K562 treated with DMSO at 1 percent for 12 hours (cell line): ENCODE measurements around the gene COX7A2. TPM values are rescaled to one million over a fixed set of nuclear protein-coding genes. Genes with fewer than 3 reads are reported as not detected.

Experiments used
- total RNA-seq: library from RNA; unstranded; fragments of 300-600 nt; gene quantifications from 2 replicates; pipeline ENCODE4 v1.2.3, GENCODE V29; 2022; ENCODE audit not compliant: insufficient read depth

The COX7A2 gene, protein sequence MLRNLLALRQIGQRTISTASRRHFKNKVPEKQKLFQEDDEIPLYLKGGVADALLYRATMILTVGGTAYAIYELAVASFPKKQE
- total RNA-seq, result 372 and 457 TPM in 2 replicates

DNA sequence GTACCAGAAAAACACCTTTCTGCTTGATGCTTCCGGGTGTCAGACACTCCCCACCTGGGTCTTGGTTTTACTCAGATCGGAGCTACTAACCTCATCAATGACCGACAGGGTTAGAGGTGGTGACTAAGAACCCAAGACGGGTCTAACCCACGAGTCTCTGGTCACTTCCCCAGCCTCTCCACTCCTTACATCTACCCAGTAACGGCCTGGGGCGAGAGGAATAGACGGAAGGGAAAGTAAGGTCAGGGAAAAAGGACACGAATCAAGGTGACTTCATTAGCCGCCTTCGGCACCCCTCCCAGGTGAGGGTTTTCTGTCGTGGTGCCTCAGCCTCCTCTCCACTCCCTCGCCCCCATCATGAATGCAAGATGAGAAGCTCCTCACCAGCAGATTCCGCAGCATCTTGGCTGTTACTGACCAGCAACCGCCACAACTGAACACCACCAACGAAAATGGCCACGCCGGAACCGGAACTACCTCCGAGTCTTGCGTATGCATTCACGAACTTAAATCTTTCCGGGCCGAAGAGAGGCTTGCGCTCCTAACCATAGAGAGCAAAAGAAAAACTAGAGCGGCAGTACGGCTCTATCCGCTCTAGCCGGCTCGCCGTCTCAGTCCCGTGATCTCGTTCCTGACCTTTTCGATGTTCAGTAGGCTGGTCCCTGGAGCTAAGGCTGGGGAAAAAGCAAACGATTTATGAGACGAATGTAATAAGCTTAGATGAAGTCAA, at the start of gene COX7A2:
Gene COX7A2, minus strand, starts transcription at position 469 of the 730 bp plus-strand sequence. Its CDS starts 67 bp downstream, at position 402.

DNA sequence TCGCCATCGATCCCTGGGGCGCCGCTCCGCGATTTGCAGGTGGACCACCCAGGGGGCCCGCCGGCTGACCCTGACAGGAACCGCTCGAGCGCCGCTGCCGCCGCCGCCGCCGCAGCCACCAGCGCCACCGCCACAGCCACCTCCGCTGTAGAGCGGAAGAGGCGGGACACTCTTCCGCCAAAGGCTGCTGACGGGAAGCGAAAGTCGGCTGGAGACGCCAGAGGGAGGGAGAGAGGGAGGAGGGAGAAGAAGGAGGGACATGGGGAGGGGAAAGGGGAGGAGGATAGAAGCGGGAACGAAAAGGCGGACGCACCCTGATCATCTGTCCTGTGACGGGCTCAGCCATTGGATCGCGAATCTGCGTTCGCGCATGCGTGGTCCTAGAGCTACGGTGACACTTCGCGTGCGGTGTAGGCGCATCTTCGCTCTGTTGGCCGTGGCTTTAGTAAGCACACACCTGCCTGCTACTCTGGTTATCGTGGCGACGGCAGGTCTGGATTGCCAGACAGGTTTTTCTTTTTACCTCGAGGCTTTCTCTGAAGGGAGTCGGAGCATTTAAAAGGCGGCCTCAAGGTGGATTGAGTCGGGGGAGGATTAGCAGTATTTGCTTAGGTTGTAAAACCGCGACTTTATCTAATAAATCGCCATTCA, 41.2 kb upstream of the COX7A2 start, which contains the start of gene TMEM30A:
Gene TMEM30A, minus strand, starts transcription at position 161 of the 651 bp plus-strand sequence. Its CDS starts 154 bp downstream, at position 7.

DNA sequence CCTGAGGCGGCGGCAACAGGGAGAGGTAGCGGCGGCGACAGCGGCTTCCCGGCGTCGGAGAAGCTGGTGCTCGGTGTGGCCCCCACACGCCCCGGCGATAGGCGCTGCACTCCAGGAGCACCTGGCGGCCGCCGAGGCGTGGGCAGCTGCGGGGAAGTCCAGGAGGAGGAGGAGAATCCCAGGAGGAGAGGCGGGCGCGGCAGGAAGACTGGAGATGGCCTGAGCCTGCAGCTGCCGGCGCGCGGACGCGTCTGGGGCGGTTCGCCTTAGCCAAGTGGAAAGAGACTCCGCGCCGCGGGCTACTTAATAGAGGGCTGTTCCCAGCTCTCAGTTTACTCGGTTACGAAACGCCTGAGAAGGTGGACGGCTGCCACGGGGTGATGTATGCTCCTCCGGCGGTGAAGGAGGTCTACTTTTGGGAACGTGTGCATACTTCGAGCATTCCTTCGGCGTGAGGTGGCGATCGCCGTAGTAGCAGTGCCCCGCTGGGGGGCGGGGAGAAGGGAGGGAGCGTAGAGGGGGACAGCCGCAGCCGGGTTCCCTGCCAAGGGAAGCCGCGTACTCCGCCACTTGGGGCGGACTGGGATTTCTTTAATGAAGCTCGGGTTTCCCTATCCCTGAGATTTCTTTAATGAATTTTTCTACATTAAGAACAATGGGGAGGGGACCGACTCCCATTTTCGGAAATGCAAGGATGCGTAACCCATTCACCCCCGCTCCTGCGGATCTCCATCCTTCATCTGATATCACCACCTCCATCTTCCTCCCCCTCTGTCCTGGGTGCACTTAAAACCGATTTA, 37.6 kb downstream of the COX7A2 start, which contains the start of gene COL12A1:
Gene COL12A1, minus strand, starts transcription at position 278 of the 800 bp plus-strand sequence. CDS start 3,261 bp downstream, outside the sequence.

Other genes with a start within 250 kb of the COX7A2 start
- not detected in 2 replicates for gene COL12A1, start 37.7 kb downstream of the COX7A2 start, total RNA-seq
- 11.3 and 44.6 TPM in 2 replicates for gene TMEM30A, start 41.0 kb upstream of the COX7A2 start, total RNA-seq
- 0.27 and 0.57 TPM in 2 replicates for gene FILIP1, start 250.0 kb upstream of the COX7A2 start, total RNA-seq